Naive thymus-derived CD4-positive, alpha-beta T cell (primary cell): Measurements from ENCODE around the gene OR7E24. TPM values are rescaled to one million over a fixed set of nuclear protein-coding genes. Genes with fewer than 3 reads are reported as not detected.

Experiments
- ATAC-seq: fragments of 150-1000 bp; cut with Tn5 transposase; 2 replicates; pipeline ENCODE4 v1.10.0; 2021; ENCODE audit warnings: mild to moderate bottlenecking, moderate library complexity
- CTCF ChIA-PET: fragments of 350-600 bp; sonication (Branson Sonifier 250); formaldehyde crosslinking; loops from one replicate; lab custom pipeline; 2021; ENCODE audit warnings: antibody characterized with exemption; lab: Charles Lee
- POLR2A ChIA-PET: fragments of 350-600 bp; sonication (Branson Sonifier 250); formaldehyde crosslinking; loops from one replicate; lab custom pipeline; 2021; ENCODE audit warnings: antibody characterized with exemption, inconsistent platforms; lab: Charles Lee
- DNase-seq, 9 donors: peaks; one replicate each; pipeline versions ENCODE4 v3.0.0 to v3.0.0-alpha.2; 2020 to 2022; ENCODE audit warnings: mixed read lengths in 1 of 9
- H3K27ac ChIP-seq: one replicate; pipeline ENCODE4 v1.7.0; 2013; ENCODE audit warnings: mild to moderate bottlenecking, low read depth, low read length, moderate library complexity
- H3K27me3 ChIP-seq, 2 donors: one replicate each; pipeline ENCODE4 v1.7.0; 2013; ENCODE audit warnings: low read length in 2 of 2, mild to moderate bottlenecking in 2 of 2, moderate library complexity in 2 of 2; ENCODE audit not compliant: control insufficient read depth in 2 of 2, insufficient read depth in 2 of 2
- H3K36me3 ChIP-seq, 3 experiments: 1 replicate in 2 of 3; 2 replicates in 1 of 3; pipeline ENCODE4 v1.7.0; 2013; ENCODE audit warnings: low read length in 3 of 3, mild to moderate bottlenecking in 3 of 3, moderate library complexity in 1 of 3; ENCODE audit not compliant: insufficient read depth in 3 of 3, control insufficient read depth in 2 of 3
- H3K4me1 ChIP-seq, 2 donors: one replicate each; pipeline ENCODE4 v1.7.0; 2013; ENCODE audit warnings: low read length in 2 of 2, mild to moderate bottlenecking in 2 of 2, moderate library complexity in 1 of 2; ENCODE audit not compliant: control insufficient read depth in 2 of 2, insufficient read depth in 2 of 2
- H3K4me3 ChIP-seq: 2 replicates; pipeline ENCODE4 v1.7.0; 2013; ENCODE audit warnings: mild to moderate bottlenecking, low read length
- H3K9me3 ChIP-seq, 3 experiments: 1 replicate in 2 of 3; 2 replicates in 1 of 3; pipeline ENCODE4 v1.7.0; 2013; ENCODE audit warnings: low read length in 3 of 3; ENCODE audit not compliant: control insufficient read depth in 2 of 3
- H3K27ac Mint-ChIP-seq, 9 donors: one replicate each; pipeline ENCODE4 v1.8.0; 2020 to 2022; ENCODE audit warnings: mixed read lengths in 9 of 9, mild to moderate bottlenecking in 8 of 9, moderate library complexity in 5 of 9, inconsistent platforms in 2 of 9
- H3K27me3 Mint-ChIP-seq, 5 donors: one replicate each; pipeline ENCODE4 v1.8.0; 2021 to 2022; ENCODE audit warnings: mixed read lengths in 5 of 5, mild to moderate bottlenecking in 1 of 5
- H3K36me3 Mint-ChIP-seq, 5 donors: one replicate each; pipeline ENCODE4 v1.8.0; 2020 to 2022; ENCODE audit warnings: mixed read lengths in 5 of 5, mild to moderate bottlenecking in 3 of 5, inconsistent platforms in 1 of 5
- H3K4me1 Mint-ChIP-seq, 7 donors: one replicate each; pipeline ENCODE4 v1.8.0; 2020 to 2022; ENCODE audit warnings: mixed read lengths in 7 of 7, mild to moderate bottlenecking in 3 of 7, inconsistent platforms in 1 of 7
- H3K4me3 Mint-ChIP-seq, 10 donors: one replicate each; pipeline ENCODE4 v1.8.0; 2020 to 2022; ENCODE audit warnings: mild to moderate bottlenecking in 10 of 10, mixed read lengths in 10 of 10, moderate library complexity in 6 of 10, inconsistent platforms in 2 of 10
- H3K9me3 Mint-ChIP-seq, 11 donors: one replicate each; pipeline ENCODE4 v1.8.0; 2020 to 2022; ENCODE audit warnings: mixed read lengths in 11 of 11, mild to moderate bottlenecking in 4 of 11, inconsistent platforms in 1 of 11, moderate library complexity in 1 of 11
- intact Hi-C, 2 donors: fragments of 100-400 bp; cut with micrococcal nuclease; formaldehyde crosslinking; loops; one replicate each; pipeline ENCODE4 v1.15.1; 2023
- polyA plus RNA-seq, 2 donors: library from polyadenylated mRNA; unstranded; fragments of 300-500 nt; fragmentation: Illumina TruSeq; gene quantifications; one replicate each; pipeline ENCODE4 v1.2.3, GENCODE V29; 2021
- total RNA-seq, 6 experiments: library from RNA in 5 of 6; stranded (reverse) in 5 of 6; gene quantifications; 1 replicate in 5 of 6; 2 replicates in 1 of 6; pipeline ENCODE4 v1.2.3 and lab custom pipeline; 2021 to 2026

Gene OR7E24
- total and polyA plus RNA-seq, 7 experiments from 2014 or later: not detected

GRCh38 chr19:9295411-9295849 lies 44.7 kb downstream of the OR7E24 start:
- peak overlapping the region; percentile 1 for H3K4me3 ChIP-seq

DNA sequence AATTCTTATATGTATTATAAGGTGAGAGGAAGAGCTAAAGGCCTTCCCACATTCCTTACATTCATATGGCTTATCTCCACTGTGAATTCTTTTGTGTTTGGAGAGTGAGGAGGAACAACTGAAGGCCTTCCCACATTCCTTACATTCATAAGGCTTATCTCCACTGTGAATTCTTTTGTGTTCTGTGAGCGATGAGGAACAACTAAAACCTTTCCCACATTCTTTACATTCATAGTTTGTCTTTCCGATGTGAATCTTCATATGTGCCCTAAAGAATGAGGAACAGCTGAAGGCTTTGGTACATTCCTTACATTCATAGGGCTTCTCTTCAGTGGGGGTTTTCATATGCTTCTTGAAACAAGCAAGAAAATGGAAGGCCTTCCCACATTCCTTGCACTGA lies 45.6 kb downstream of the OR7E24 start:
- Mint-ChIP-seq H3K27me3 (no peaks in the 10 kb centered on the region), H3K36me3 (peaks cover 37 to 91% (median 79%) of the 10 kb centered on the region in 5 donors), H3K4me3 (no peak overlapping the region), H3K4me1 (peaks cover 0 to 2% (median 0%) of the 10 kb centered on the region in 7 donors), H3K9me3 (peaks cover 10 to 100% (median 78%) of the 10 kb centered on the region in 11 donors), H3K27ac (no peak overlapping the region)
- ATAC-seq (no peak), DNase-seq (no peak)
- H3K36me3 ChIP-seq: peaks cover 30 to 78% (median 52%) of the 10 kb centered on the region in 3 experiments
- ChIA-PET CTCF (no interaction called here), POLR2A (no interaction called here)
- no peaks in the 10 kb centered on the region for H3K4me1 ChIP-seq
- no peaks in the 10 kb centered on the region for H3K27me3 ChIP-seq
- intact Hi-C loops: no loop called here
- peaks cover 11 to 94% (median 45%) of the 10 kb centered on the region in 3 experiments for H3K9me3 ChIP-seq
- no peak overlapping the region for H3K27ac ChIP-seq
- no peak overlapping the region for H3K4me3 ChIP-seq

More at GRCh38 chr19:9295411-9295849, 44.7 kb downstream of the OR7E24 start:
- Histone ChIP-seq H3K9me3 (peaks cover 11 to 89% (median 37%) of the 10 kb centered on the region in 3 experiments), H3K27me3 (no peaks in the 10 kb centered on the region), H3K27ac (no peak overlapping the region), H3K36me3 (peaks cover 21 to 69% (median 43%) of the 10 kb centered on the region in 3 experiments), H3K4me1 (no peaks in the 10 kb centered on the region)
- no peak overlapping the region for H3K27ac Mint-ChIP-seq
- no peak for ATAC-seq
- H3K4me1 Mint-ChIP-seq: peaks cover 0 to 4% (median 0%) of the 10 kb centered on the region in 7 donors
- no peak for DNase-seq
- H3K9me3 Mint-ChIP-seq: peaks cover 8 to 100% (median 75%) of the 10 kb centered on the region in 11 donors
- peak overlapping the region in 1 of 10 donors; percentile 13 for H3K4me3 Mint-ChIP-seq
- intact Hi-C loops: no loop called here
- ChIA-PET CTCF (no interaction called here), POLR2A (no interaction called here)
- H3K27me3 Mint-ChIP-seq: no peaks in the 10 kb centered on the region
- H3K36me3 Mint-ChIP-seq: peaks cover 30 to 88% (median 77%) of the 10 kb centered on the region in 5 donors

Other genes starting within 250 kb of the OR7E24 start
- gene MUC16, start 240.5 kb upstream of the OR7E24 start, total RNA-seq: under 1 TPM in 2 of 5 experiments, not detected in 3; under 0.01 to 0.10 TPM
- gene MUC16, start 240.5 kb upstream of the OR7E24 start, polyA plus RNA-seq: not detected
- not detected for gene OR1M1, start 163.9 kb upstream of the OR7E24 start, total RNA-seq
- gene OR1M1, start 163.9 kb upstream of the OR7E24 start, polyA plus RNA-seq: not detected
- gene OR7G2, start 143.5 kb upstream of the OR7E24 start, total RNA-seq: not detected
- not detected for gene OR7G2, start 143.5 kb upstream of the OR7E24 start, polyA plus RNA-seq
- not detected for gene OR7G1, start 135.2 kb upstream of the OR7E24 start, total RNA-seq
- not detected for gene OR7G1, start 135.2 kb upstream of the OR7E24 start, polyA plus RNA-seq
- not detected for gene OR7G3, start 124.0 kb upstream of the OR7E24 start, total RNA-seq
- not detected for gene OR7G3, start 124.0 kb upstream of the OR7E24 start, polyA plus RNA-seq
- 10 to 100 TPM; 39.4 to 75.5 (median 54.5) TPM for gene ZNF317, start 110.5 kb upstream of the OR7E24 start, total RNA-seq
- 10 to 100 TPM; 33.3 to 38.4 TPM for gene ZNF317, start 110.5 kb upstream of the OR7E24 start, polyA plus RNA-seq
- gene OR7D2, start 72.0 kb upstream of the OR7E24 start, total RNA-seq: under 1 TPM in 1 of 5 experiments, not detected in 4; 0.82 TPM
- gene OR7D2, start 72.0 kb upstream of the OR7E24 start, polyA plus RNA-seq: not detected
- gene OR7D4, start 31.3 kb upstream of the OR7E24 start, total RNA-seq: not detected
- gene OR7D4, start 31.3 kb upstream of the OR7E24 start, polyA plus RNA-seq: not detected
- 10 to 100 TPM in 4 of 5 experiments, 1 to 10 TPM in 1; 9.1 to 19.1 (median 15.5) TPM for gene ZNF699, start 58.9 kb downstream of the OR7E24 start, total RNA-seq
- 10 to 100 TPM in 1 of 2 donors, 1 to 10 TPM in 1; 9.8 to 28.5 TPM for gene ZNF699, start 58.9 kb downstream of the OR7E24 start, polyA plus RNA-seq
- 10 to 100 TPM in 4 of 5 experiments, 1 to 10 TPM in 1; 9.1 to 58.2 (median 16.5) TPM for gene ZNF559, start 73.2 kb downstream of the OR7E24 start, total RNA-seq
- gene ZNF559, start 73.2 kb downstream of the OR7E24 start, polyA plus RNA-seq: 10 to 100 TPM; 52.2 to 56.2 TPM
- 1 to 10 TPM in 3 of 5 experiments, under 1 TPM in 2; 0.21 to 4.3 (median 1.1) TPM for gene ZNF177, start 112.1 kb downstream of the OR7E24 start, total RNA-seq
- 1 to 10 TPM in 1 of 2 donors, under 1 TPM in 1; 0.73 to 1.2 TPM for gene ZNF177, start 112.1 kb downstream of the OR7E24 start, polyA plus RNA-seq
- gene ZNF266, start 184.6 kb downstream of the OR7E24 start, total RNA-seq: 10 to 100 TPM; 34.0 to 73.9 (median 55.0) TPM
- 10 to 100 TPM; 23.1 to 29.5 TPM for gene ZNF266, start 184.6 kb downstream of the OR7E24 start, polyA plus RNA-seq
- gene ZNF560, start 247.7 kb downstream of the OR7E24 start, total RNA-seq: not detected
- not detected for gene ZNF560, start 247.7 kb downstream of the OR7E24 start, polyA plus RNA-seq